ENCODE results near the gene AATF. TPM values are rescaled to one million over a fixed set of nuclear protein-coding genes. Genes with fewer than 3 reads are reported as not detected.

Gene AATF
- total RNA-seq, 4 donors from 2014 or later: 26.9 to 57.8 (median 35.4) TPM

DNA sequence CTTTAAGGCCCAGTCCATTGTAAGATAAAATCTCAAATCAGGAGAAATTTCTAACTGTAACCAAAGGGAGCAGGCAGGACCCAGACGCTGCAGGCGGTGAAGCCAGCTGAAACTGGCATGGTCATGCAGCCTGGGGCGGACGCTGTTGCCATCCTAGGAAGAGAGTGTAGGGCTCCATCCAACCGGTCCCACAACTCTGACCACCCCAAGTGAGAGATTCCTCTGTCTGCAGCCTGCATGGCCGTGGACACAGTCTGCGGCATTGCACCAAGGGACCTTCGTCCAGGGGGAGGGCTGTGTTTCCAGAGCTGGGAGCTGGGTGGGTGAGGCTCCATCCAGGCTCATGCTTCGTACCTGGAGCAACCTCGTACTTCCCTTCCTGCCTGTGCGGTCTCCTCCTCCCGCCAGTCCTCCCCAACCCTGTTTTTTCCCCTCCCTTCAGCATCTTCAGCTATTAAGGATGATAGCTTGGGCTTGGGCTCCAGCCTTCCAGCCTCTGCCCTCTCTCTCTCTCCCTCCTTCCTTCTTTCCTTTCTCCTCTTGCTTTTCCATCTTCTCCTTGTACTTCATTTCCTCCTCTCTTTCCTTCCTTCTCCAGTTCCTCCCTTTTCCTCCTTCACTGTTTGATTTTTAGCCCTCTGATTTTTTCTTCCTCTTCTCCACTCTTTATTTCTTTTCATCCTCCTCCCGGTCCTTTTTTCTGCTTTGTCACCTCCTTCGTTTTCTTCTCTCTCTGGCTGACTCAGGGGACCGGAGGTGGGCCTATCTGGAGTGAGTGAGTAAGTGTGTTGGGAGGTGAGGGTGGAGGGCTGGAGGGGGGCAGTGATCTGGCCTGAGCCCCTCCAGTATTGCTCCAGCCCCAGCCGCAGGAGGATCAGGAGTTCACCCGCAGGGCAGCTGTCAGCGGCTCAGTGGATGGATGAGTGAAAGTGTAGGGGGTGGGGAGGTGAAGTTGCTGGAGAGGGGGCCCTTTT, 28.4 kb upstream of the AATF start:
- no peaks in the 10 kb centered on the region for H3K27me3 ChIP-seq
- no peak for TF ChIP-seq POLR2A (IDR thresholded peaks at IDR 0.05)
- TF ChIP-seq, protein P1, sequence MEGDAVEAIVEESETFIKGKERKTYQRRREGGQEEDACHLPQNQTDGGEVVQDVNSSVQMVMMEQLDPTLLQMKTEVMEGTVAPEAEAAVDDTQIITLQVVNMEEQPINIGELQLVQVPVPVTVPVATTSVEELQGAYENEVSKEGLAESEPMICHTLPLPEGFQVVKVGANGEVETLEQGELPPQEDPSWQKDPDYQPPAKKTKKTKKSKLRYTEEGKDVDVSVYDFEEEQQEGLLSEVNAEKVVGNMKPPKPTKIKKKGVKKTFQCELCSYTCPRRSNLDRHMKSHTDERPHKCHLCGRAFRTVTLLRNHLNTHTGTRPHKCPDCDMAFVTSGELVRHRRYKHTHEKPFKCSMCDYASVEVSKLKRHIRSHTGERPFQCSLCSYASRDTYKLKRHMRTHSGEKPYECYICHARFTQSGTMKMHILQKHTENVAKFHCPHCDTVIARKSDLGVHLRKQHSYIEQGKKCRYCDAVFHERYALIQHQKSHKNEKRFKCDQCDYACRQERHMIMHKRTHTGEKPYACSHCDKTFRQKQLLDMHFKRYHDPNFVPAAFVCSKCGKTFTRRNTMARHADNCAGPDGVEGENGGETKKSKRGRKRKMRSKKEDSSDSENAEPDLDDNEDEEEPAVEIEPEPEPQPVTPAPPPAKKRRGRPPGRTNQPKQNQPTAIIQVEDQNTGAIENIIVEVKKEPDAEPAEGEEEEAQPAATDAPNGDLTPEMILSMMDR (IDR thresholded peaks at IDR 0.05): no peak
- H3K27ac ChIP-seq: no peak overlapping the region
- no peaks in the 10 kb centered on the region for H3K36me3 ChIP-seq
- H3K9me3 ChIP-seq: no peaks in the 10 kb centered on the region
- DNase-seq: no peak
- H3K4me3 ChIP-seq: no peak overlapping the region
- no peaks in the 10 kb centered on the region for H3K4me1 ChIP-seq

DNA sequence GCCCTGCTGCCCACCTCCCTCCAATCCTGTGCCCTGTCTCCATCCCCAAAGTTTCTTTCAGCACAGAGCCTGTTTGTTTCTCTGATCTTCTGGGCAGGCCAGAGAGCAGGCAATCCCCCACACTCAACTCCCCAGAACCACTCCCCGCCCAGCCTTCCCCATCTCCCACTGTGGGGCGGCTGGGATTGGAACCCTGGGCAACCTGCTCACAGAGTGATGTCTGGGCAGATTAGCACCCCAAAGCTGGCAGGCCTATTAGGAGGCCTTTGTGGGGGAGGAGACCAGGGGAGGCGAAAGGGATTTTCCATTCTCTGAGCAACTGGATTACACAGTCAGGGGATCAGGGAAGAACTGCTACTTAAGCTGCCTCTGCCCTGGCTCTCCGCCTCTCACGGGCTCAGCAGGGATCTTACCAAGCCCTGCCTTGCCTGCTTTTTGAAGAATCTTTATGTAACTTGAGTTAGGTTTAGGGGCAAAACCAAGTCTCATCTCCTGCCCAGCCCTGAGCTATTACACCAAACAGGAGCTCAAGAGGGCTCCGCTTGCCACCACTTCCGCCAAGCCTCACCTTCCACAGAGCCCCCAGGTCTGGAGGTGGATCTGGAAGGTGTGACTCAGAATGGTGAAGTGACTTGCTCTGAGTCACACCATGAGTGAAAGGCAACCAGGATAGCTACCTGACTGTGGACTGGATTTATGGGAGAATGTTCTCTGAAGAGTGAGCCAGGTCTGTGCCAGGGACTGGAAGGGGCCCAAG, 27.5 kb upstream of the AATF start:
- no peaks in the 10 kb centered on the region for H3K9me3 ChIP-seq
- TF ChIP-seq, protein P1 (IDR thresholded peaks at IDR 0.05): no peak
- no peak for TF ChIP-seq POLR2A (IDR thresholded peaks at IDR 0.05)
- H3K27ac ChIP-seq: no peak overlapping the region
- DNase-seq: no peak
- no peak overlapping the region for H3K4me3 ChIP-seq
- no peaks in the 10 kb centered on the region for H3K27me3 ChIP-seq
- no peaks in the 10 kb centered on the region for H3K4me1 ChIP-seq
- no peaks in the 10 kb centered on the region for H3K36me3 ChIP-seq

DNA sequence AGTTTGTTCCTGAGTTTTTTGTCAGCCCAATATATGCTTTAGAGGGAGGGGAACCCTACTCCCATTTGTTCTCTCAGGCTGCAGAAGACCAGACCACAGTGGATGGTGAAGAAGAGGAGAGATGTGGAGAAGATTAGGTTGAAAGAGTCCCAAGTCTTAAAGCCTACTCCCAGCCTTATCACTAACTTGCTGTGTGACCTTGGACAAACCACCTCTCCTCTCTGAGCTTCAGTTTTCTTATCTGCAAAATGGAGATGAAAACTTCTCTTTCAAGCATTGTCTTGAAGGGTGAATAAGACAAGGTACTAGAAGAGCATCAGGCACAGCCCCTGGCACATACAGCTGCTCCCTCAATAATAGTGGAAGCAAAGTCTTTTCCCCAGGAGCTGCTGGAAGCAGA, 26.6 kb upstream of the AATF start:
- TF ChIP-seq, protein P1 (IDR thresholded peaks at IDR 0.05): no peak
- TF ChIP-seq POLR2A (IDR thresholded peaks at IDR 0.05): no peak
- no peak for DNase-seq
- H3K27me3 ChIP-seq: no peaks in the 10 kb centered on the region
- H3K4me1 ChIP-seq: no peaks in the 10 kb centered on the region
- no peak overlapping the region for H3K4me3 ChIP-seq
- H3K27ac ChIP-seq: no peak overlapping the region
- H3K9me3 ChIP-seq: no peaks in the 10 kb centered on the region
- H3K36me3 ChIP-seq: no peaks in the 10 kb centered on the region

DNA sequence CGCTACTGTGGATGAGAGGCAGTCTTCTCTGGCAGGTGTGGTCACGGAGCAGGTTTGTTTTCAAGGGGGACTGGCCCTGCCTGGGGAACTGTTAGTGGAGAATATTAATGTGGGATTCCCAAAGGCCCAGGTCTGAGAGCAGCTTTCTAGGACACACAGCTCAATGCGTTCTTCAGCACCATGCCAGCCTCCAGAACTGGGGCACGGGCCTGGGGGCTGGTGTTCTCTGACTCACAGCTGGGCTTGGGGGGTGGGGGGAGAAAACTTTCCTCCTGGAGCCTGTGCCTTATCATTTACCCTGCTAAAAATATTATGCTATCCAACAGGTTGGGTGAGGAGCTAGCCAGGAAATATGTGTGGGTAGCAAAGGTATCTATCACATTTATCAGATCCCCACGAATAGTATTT, 24.9 kb upstream of the AATF start:
- no peak overlapping the region for H3K27ac ChIP-seq

DNA sequence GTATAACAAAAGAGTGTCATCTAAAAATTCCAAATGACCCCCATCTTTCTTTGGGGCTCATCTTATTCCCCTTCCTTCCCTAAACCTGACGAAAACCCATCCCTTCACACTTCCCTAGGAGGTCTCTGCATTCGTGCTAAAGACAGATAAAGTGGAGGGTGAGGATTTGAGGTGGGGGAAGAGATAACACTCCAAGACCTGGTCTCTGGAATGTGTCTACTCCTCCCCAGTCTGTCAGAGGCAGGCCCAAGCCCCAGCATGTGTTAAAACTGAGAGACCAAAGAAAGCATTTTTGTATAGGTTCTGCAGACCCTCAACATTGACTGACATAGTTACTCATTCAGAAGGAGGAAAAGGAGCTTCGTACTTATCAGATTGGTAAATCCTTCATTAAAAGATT, 22.5 kb upstream of the AATF start:
- no peak for TF ChIP-seq POLR2A (IDR thresholded peaks at IDR 0.05)
- TF ChIP-seq, protein P1 (IDR thresholded peaks at IDR 0.05): no peak
- Histone ChIP-seq H3K27ac (no peak overlapping the region), H3K9me3 (no peaks in the 10 kb centered on the region), H3K4me3 (no peak overlapping the region), H3K4me1 (peaks cover 0 to 10% (median 0%) of the 10 kb centered on the region in 4 donors), H3K27me3 (peaks cover 0 to 27% of the 10 kb centered on the region in 2 donors), H3K36me3 (no peaks in the 10 kb centered on the region)
- DNase-seq: no peak

More for the DNA sequence above, 24.9 kb upstream of the AATF start:
- TF ChIP-seq, protein P1 (IDR thresholded peaks at IDR 0.05): no peak
- TF ChIP-seq POLR2A (IDR thresholded peaks at IDR 0.05): no peak
- DNase-seq: no peak
- peaks cover 0 to 10% (median 0%) of the 10 kb centered on the region in 4 donors for H3K4me1 ChIP-seq
- no peak overlapping the region for H3K4me3 ChIP-seq
- H3K9me3 ChIP-seq: no peaks in the 10 kb centered on the region
- peaks cover 0 to 5% of the 10 kb centered on the region in 2 donors for H3K27me3 ChIP-seq
- no peaks in the 10 kb centered on the region for H3K36me3 ChIP-seq

Data from Peyer's patch (tissue), 4 donors.